Kidney (tissue), 14 donors: Measurements from ENCODE around the gene KRTAP4-6. TPM values are rescaled to one million over a fixed set of nuclear protein-coding genes. Genes with fewer than 3 reads are reported as not detected.
"Not testable (repeated sequence)": the region's sequence is repeated elsewhere in the genome, so short reads cannot be mapped to it uniquely, and the experiment has no call there.

Experiments used
- DNase-seq, 5 donors: peaks; one replicate each; pipeline ENCODE4 v3.0.0-alpha.2; 2013 to 2020
- FAIRE-seq: peaks from 2 replicates; lab custom pipeline; 2012; peaks lifted over from hg19 to GRCh38; lab: Jason Lieb, UNC
- H3K27ac ChIP-seq, 2 donors: one replicate each; pipeline ENCODE4 v1.7.0; 2013; ENCODE audit warnings: low read depth in 2 of 2, low read length in 2 of 2, inconsistent platforms in 1 of 2
- H3K27me3 ChIP-seq: one replicate; pipeline ENCODE4 v1.7.1; 2013; ENCODE audit warnings: low read length, inconsistent platforms; ENCODE audit not compliant: control insufficient read depth, insufficient read depth
- H3K36me3 ChIP-seq, 3 donors: one replicate each; pipeline versions ENCODE4 v1.7.0 to v1.7.1; 2013; ENCODE audit warnings: low read length in 3 of 3, control low read depth in 1 of 3, inconsistent platforms in 1 of 3; ENCODE audit not compliant: insufficient read depth in 3 of 3, control insufficient read depth in 2 of 3
- H3K4me1 ChIP-seq, 3 donors: one replicate each; pipeline versions ENCODE4 v1.7.0 to v1.7.1; 2013; ENCODE audit warnings: low read length in 3 of 3, inconsistent platforms in 1 of 3, low read depth in 1 of 3; ENCODE audit not compliant: control insufficient read depth in 2 of 3, insufficient read depth in 2 of 3
- H3K4me3 ChIP-seq, 3 donors: one replicate each; pipeline versions ENCODE4 v1.7.0 to v1.8.1; 2013; ENCODE audit warnings: low read length in 3 of 3, control low read depth in 1 of 3, inconsistent platforms in 1 of 3
- H3K9ac ChIP-seq, 3 donors: one replicate each; pipeline versions ENCODE4 v1.7.0 to v1.7.1; 2013; ENCODE audit warnings: low read length in 3 of 3, control low read depth in 1 of 3, inconsistent platforms in 1 of 3
- H3K9me3 ChIP-seq, 3 donors: one replicate each; pipeline versions ENCODE4 v1.7.0 to v1.7.1; 2013; ENCODE audit warnings: low read length in 3 of 3, control low read depth in 1 of 3, inconsistent platforms in 1 of 3; ENCODE audit not compliant: control insufficient read depth in 2 of 3, insufficient read depth in 1 of 3
- CTCF ChIP-seq: IDR thresholded peaks from 3 replicates; pipeline ENCODE4 v1.5.1; 2012; ENCODE audit warnings: mild to moderate bottlenecking, moderate library complexity, borderline replicate concordance; ENCODE audit not compliant: insufficient read depth; ENCODE audit errors: extremely low read depth
- intact Hi-C: fragments of 100-400 bp; cut with DNase I; formaldehyde crosslinking; loops from one replicate; pipeline ENCODE4 v1.11.1; 2022
- polyA plus RNA-seq: library from polyadenylated mRNA; stranded (reverse); fragments of 350-450 nt; fragmentation: Illumina TruSeq; extraction: RNeasy Lipid Tissue Mini Kit (QIAGEN cat#74804); gene quantifications from one replicate; pipeline ENCODE4 v1.2.3, GENCODE V29; 2014; ENCODE audit warnings: low read depth, low replicate concordance; ENCODE audit not compliant: insufficient read depth
- total RNA-seq: library from RNA; stranded (reverse); fragmentation: NEBNext Ultra II Directional; extraction: Animal tissue kit (Norgen Biotek cat#: 25700); gene quantifications from one replicate; pipeline ENCODE4 v1.2.1, GENCODE V29; 2021
- donor health status: control.
- donor health status: control.
- donor health status: control.
- donor health status: control.
- donor health status: control.
- donor health status: DM: yes; HTN: yes; CAD: no.
- donor health status: Normal renal cell carcinoma (clear cell type).

KRTAP4-6 gene
- total and polyA plus RNA-seq, 2 donors from 2014 or later, result not detected

DNA sequence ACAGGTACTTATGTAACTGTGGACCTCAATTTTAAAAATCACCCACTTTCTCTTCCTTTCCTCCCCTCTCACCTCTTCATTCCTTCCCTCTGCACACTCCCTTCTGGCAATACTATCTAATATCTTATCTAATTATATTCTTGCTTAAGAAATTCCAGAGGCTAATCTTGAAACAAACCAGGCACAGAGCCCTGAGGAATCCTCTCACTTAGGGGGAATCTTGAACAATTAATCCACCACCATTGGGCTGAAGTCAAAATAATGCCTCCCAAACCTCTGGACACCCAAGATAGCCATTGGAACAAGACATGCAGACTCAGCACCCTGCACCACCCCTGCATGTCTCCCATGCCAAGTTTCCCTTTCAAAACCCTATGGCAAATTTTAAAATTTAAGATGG, 1.0 kb upstream of the KRTAP4-6 start:
- Histone ChIP-seq H3K4me3 (no peak overlapping the region), H3K27me3 (no peaks in the 10 kb centered on the region), H3K9me3 (peaks cover 0 to 9% (median 2%) of the 10 kb centered on the region in 3 donors), H3K9ac (no peak overlapping the region), H3K36me3 (no peaks in the 10 kb centered on the region), H3K27ac (no peak overlapping the region), H3K4me1 (no peaks in the 10 kb centered on the region)
- DNase-seq, result no peak
- no peak for FAIRE-seq
- intact Hi-C loops, result no loop called here
- no peak for TF ChIP-seq CTCF

DNA sequence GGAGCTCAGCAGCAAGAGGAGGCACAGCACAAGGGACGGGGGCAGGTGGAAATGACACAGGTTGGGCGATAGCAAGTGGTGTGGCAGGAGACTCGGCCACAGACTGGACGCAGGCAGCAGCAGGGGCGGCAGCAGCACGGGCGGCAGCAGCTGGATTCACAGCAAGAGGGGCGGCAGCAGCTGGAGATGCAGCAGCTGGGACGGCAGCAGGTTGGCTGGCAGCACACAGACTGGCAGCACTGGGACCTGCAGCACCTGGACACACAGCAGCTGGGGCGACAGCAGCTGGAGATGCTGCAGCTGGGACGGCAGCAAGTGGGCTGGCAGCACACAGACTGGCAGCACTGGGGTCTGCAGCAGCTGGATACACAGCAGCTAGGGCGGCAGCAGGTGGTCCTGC, 479 bp downstream of the KRTAP4-6 start:
- FAIRE-seq, H3K4me1 ChIP-seq, H3K9me3 ChIP-seq, H3K27ac ChIP-seq, intact Hi-C loops, H3K27me3 ChIP-seq, H3K4me3 ChIP-seq, H3K9ac ChIP-seq, H3K36me3 ChIP-seq: not testable (repeated sequence)
- peak in 1 of 5 donors; percentile 71 for DNase-seq

DNA sequence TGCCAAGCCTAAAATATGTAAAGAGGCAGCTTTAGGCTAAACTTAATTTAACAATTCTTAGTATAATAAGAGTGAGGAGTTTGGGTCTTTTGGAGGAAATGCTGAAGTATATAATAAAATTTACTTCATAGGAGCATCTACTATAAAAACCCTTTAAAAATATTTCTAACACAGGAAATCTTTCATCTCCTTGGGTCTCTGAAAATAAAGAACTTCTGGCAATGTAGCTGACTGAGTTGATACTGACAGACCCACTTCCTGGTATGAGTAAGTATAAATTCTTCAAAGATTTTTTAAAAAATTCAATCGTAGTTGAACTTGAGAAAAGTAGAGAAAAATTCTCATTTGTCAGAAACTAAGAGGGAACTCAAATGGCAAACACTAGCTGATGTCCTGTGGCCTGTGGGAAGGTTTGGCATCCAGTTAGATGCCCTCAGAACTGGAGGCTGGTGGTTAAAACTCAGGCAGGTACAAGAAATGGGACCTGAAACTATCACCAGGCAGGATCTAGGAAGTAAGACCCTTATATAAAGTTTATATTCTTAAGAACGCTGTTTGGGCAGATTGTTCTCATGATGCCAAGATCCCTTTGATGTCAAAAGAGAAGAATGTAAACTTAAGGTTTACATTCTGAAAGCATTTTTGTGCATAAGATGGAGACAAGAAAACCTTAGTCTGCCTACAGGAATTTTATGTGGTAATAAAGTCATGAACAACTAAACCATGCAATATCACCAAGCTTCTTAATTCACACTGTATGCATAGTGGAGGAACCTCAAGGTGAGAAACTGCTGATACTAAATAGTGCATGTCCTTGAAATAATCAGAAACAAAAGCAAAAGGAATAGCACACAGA, 6.2 kb downstream of the KRTAP4-6 start:
- H3K36me3 ChIP-seq, result no peaks in the 10 kb centered on the region
- intact Hi-C loops, result no loop called here

More for the DNA sequence above, 6.2 kb downstream of the KRTAP4-6 start:
- H3K4me3 ChIP-seq, result no peak overlapping the region
- H3K27ac ChIP-seq, result no peak overlapping the region
- no peak for DNase-seq
- TF ChIP-seq CTCF, result no peak
- H3K9ac ChIP-seq, result no peak overlapping the region
- no peak for FAIRE-seq
- no peaks in the 10 kb centered on the region for H3K4me1 ChIP-seq
- H3K27me3 ChIP-seq, result no peaks in the 10 kb centered on the region
- H3K9me3 ChIP-seq, result peaks cover 0 to 2% (median 2%) of the 10 kb centered on the region in 3 donors
